HepG2 (cell line): ENCODE measurements around the gene FKBP5. TPM values are rescaled to one million over a fixed set of nuclear protein-coding genes. Genes with fewer than 3 reads are reported as not detected.
A peak's percentile ranks its signal among the peaks of the same experiment; 100 is the strongest.

Experiments
- BCL6 ChIP-seq: IDR thresholded peaks from 2 replicates; pipeline ENCODE4 v1.6.1; 2016; ENCODE audit warnings: missing genetic modification reagents, missing compliant biosample characterization
- CEBPG ChIP-seq: IDR thresholded peaks from 2 replicates; pipeline ENCODE4 v1.6.1; 2016
- DRAP1 ChIP-seq: IDR thresholded peaks from 2 replicates; pipeline ENCODE4 v1.6.1; 2016; ENCODE audit warnings: missing genetic modification reagents, missing compliant biosample characterization
- JUNB ChIP-seq: sonication (generic); formaldehyde crosslinking; IDR thresholded peaks from 2 replicates; pipeline ENCODE4 v1.8.0; 2022; ENCODE audit warnings: missing genetic modification reagents, mild to moderate bottlenecking, borderline replicate concordance
- NCOR1 ChIP-seq: fragments of 200-600 bp; sonication (generic); IDR thresholded peaks from 2 replicates; pipeline ENCODE4 v1.7.0; 2017; ENCODE audit warnings: antibody characterized with exemption, low read length, borderline replicate concordance
- PAX8 ChIP-seq: sonication (generic); formaldehyde crosslinking; IDR thresholded peaks from 2 replicates; pipeline ENCODE4 v1.8.0; 2022; ENCODE audit warnings: mild to moderate bottlenecking, missing genetic modification reagents, borderline replicate concordance
- PHF21A ChIP-seq: sonication (generic); formaldehyde crosslinking; IDR thresholded peaks from 2 replicates; pipeline ENCODE4 v1.5.0; 2020; ENCODE audit warnings: mild to moderate bottlenecking, missing genetic modification reagents
- PPARG ChIP-seq: conservative IDR thresholded peaks from 2 replicates; pipeline ENCODE4 v1.6.1; 2016; ENCODE audit warnings: missing biosample characterization, missing genetic modification reagents
- REXO4 ChIP-seq: sonication (generic); formaldehyde crosslinking; IDR thresholded peaks from 2 replicates; pipeline ENCODE4 v1.8.0; 2022; ENCODE audit warnings: missing genetic modification reagents, mild to moderate bottlenecking, borderline replicate concordance
- SETDB1 ChIP-seq: sonication (generic); formaldehyde crosslinking; IDR thresholded peaks from 2 replicates; pipeline ENCODE4 v1.5.1; 2020; ENCODE audit warnings: missing genetic modification reagents, mild to moderate bottlenecking, borderline replicate concordance
- SNAPC4 ChIP-seq: sonication (generic); formaldehyde crosslinking; IDR thresholded peaks from 2 replicates; pipeline ENCODE4 v1.4.0; 2020; ENCODE audit warnings: mild to moderate bottlenecking, missing genetic modification reagents
- SPEN ChIP-seq: sonication (generic); formaldehyde crosslinking; IDR thresholded peaks from 2 replicates; pipeline ENCODE4 v1.5.1; 2020; ENCODE audit warnings: low read depth, mild to moderate bottlenecking, missing genetic modification reagents
- TMF1 ChIP-seq: sonication (generic); formaldehyde crosslinking; IDR thresholded peaks from 2 replicates; pipeline ENCODE4 v1.8.1; 2022; ENCODE audit warnings: low read depth, missing genetic modification reagents
- ZBTB20 ChIP-seq: sonication (generic); formaldehyde crosslinking; IDR thresholded peaks from 2 replicates; pipeline ENCODE4 v1.8.1; 2023; ENCODE audit warnings: missing genetic modification reagents, low read depth, mild to moderate bottlenecking, borderline replicate concordance
- ZFY ChIP-seq: sonication (generic); formaldehyde crosslinking; IDR thresholded peaks from 2 replicates; pipeline ENCODE4 v1.4.0; 2020; ENCODE audit warnings: missing genetic modification reagents
- ZMYM3 ChIP-seq: sonication (generic); formaldehyde crosslinking; IDR thresholded peaks from 2 replicates; pipeline ENCODE4 v1.5.1; 2020; ENCODE audit warnings: mild to moderate bottlenecking, missing genetic modification reagents
- ZNF207 ChIP-seq: fragments of 450-650 bp; IDR thresholded peaks from 2 replicates; pipeline ENCODE4 v1.6.1; 2016; ENCODE audit warnings: antibody characterized with exemption, borderline replicate concordance
- ZNF446 ChIP-seq: sonication (generic); formaldehyde crosslinking; IDR thresholded peaks from 2 replicates; pipeline ENCODE4 v1.5.0; 2020; ENCODE audit warnings: mild to moderate bottlenecking, missing genetic modification reagents
- ZNF780A ChIP-seq: sonication (generic); formaldehyde crosslinking; IDR thresholded peaks from 2 replicates; pipeline ENCODE4 v1.8.0; 2022; ENCODE audit warnings: mild to moderate bottlenecking, missing genetic modification reagents, moderate library complexity
- ZNF781 ChIP-seq: sonication (generic); formaldehyde crosslinking; IDR thresholded peaks from 2 replicates; pipeline ENCODE4 v1.5.1; 2020; ENCODE audit warnings: borderline replicate concordance, mild to moderate bottlenecking, missing genetic modification reagents; ENCODE audit errors: not compliant biosample characterization
- ZSCAN30 ChIP-seq: sonication (generic); formaldehyde crosslinking; IDR thresholded peaks from 2 replicates; pipeline ENCODE4 v1.5.0; 2020; ENCODE audit warnings: mild to moderate bottlenecking, missing genetic modification reagents
- polyA plus RNA-seq, 8 experiments: library from polyadenylated mRNA; depleted of rRNA in 3 of 8; stranded (reverse) in 7 of 8; unstranded in 1 of 8; fragments of >200 nt; fragmentation: Illumina TruSeq in 4 of 8; extraction: Trizol in 4 of 8; gene quantifications; 2 replicates each; pipeline versions ENCODE4 v1.2.1 to v1.2.3, GENCODE V29; 2011 to 2016; ENCODE audit warnings: low read depth in 4 of 8, missing spikeins in 1 of 8, mixed read lengths in 1 of 8; ENCODE audit not compliant: insufficient read depth in 1 of 8
- total RNA-seq, 5 experiments: library from RNA; depleted of rRNA; stranded (reverse); fragments of >200 nt; fragmentation: Illumina TruSeq; extraction: Trizol; gene quantifications; 2 replicates each; pipeline ENCODE4 v1.2.3, GENCODE V29; 2016; ENCODE audit warnings: low read depth in 1 of 5
- TF ChIP-seq, protein P1 (sequence below): sonication (generic); formaldehyde crosslinking; IDR thresholded peaks from 2 replicates; pipeline ENCODE4 v1.8.1; 2023; ENCODE audit warnings: mild to moderate bottlenecking, inconsistent platforms, moderate library complexity, missing genetic modification reagents, borderline replicate concordance
- TF ChIP-seq, protein P2 (sequence below): sonication (generic); formaldehyde crosslinking; IDR thresholded peaks from 2 replicates; pipeline ENCODE4 v1.5.0; 2020; ENCODE audit warnings: missing genetic modification reagents

Gene FKBP5
- total and polyA plus RNA-seq, 2 of the 13 experiments (the other 11 are each of a cell fraction or from before 2014, with no cell fraction given), result 8.0 to 17.4 TPM

DNA sequence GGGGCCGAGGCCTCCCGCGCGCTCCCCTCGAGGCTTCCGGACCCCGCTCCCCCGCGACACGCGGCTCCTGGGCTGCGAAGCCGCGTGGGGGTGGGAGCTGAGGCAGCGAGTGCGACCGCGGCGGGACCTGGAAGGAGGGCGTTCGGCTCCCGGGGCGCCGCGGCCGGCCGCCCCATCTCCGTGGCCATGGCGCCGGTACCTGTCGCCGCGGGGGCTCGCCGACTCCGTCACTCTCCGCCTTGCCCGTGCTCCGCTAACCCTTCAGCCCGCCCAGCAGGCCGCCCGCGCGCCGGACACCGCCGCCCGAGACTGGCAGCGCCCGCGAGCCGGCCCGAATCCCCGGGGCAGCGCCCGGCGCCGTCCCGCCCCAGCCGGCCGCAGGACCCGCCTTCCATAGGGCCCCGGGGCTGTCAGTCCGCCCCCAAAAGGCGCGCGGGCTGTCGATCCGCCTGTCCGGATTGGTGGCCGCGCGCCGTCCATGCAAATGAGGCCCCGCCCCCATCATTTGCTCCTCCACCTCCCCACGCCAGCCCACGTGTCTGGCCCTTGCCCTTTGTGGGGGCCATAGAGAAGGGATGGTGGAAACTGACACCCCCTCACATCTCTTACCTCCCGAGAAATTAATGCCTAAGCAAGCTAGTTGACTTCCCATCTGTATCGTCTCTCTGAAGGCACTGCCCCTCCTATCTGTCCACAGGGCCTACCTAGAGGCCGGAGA is at the start of gene FKBP5 (continued):
- TF ChIP-seq DRAP1 (CRISPR knock-in tag) (peak; percentile 90), ZNF446 (no peak), CEBPG (CRISPR knock-in tag) (0 out of 2 replicates have a peak, but pooled peaks have one; percentile 30), TMF1 (0 out of 2 replicates have a peak, but pooled peaks have one; percentile 61), ZNF781 (CRISPR knock-in tag) (no peak), PAX8 (CRISPR knock-in tag) (no peak), SETDB1 (CRISPR knock-in tag) (no peak), NCOR1 (no peak), JUNB (CRISPR knock-in tag) (no peak), PHF21A (CRISPR knock-in tag) (peak; percentile 31), ZMYM3 (peak; percentile 39; the same call in 1 of the 2 replicates), SNAPC4 (CRISPR knock-in tag) (peak; percentile 97), SPEN (peak; percentile 38; the same call in 1 of the 2 replicates), PPARG (CRISPR knock-in tag) (0 out of 2 replicates have a peak, but pooled peaks have one; percentile 53), ZNF207 (no peak), ZFY (peak; percentile 79), REXO4 (CRISPR knock-in tag) (no peak), ZBTB20 (CRISPR knock-in tag) (no peak), ZNF780A (CRISPR knock-in tag) (no peak), ZSCAN30 (CRISPR knock-in tag) (no peak), BCL6 (CRISPR knock-in tag) (peak; percentile 23; the same call in 1 of the 2 replicates)
- TF ChIP-seq, protein P1, sequence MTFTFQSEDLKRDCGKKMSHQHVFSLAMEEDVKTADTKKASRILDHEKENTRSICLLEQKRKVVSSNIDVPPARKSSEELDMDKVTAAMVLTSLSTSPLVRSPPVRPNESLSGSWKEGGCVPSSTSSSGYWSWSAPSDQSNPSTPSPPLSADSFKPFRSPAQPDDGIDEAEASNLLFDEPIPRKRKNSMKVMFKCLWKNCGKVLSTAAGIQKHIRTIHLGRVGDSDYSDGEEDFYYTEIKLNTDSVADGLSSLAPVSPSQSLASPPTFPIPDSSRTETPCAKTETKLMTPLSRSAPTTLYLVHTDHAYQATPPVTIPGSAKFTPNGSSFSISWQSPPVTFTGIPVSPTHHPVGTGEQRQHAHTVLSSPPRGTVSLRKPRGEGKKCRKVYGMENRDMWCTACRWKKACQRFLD (CRISPR knock-in tag), result 0 out of 2 replicates have a peak, but pooled peaks have one; percentile 62
- TF ChIP-seq, protein P2, sequence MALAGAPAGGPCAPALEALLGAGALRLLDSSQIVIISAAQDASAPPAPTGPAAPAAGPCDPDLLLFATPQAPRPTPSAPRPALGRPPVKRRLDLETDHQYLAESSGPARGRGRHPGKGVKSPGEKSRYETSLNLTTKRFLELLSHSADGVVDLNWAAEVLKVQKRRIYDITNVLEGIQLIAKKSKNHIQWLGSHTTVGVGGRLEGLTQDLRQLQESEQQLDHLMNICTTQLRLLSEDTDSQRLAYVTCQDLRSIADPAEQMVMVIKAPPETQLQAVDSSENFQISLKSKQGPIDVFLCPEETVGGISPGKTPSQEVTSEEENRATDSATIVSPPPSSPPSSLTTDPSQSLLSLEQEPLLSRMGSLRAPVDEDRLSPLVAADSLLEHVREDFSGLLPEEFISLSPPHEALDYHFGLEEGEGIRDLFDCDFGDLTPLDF (CRISPR knock-in tag), result peak; percentile 97
